Keratinocyte (primary cell): ENCODE results near the gene PEX10. TPM values are rescaled to one million over a fixed set of nuclear protein-coding genes. Genes with fewer than 3 reads are reported as not detected.

ENCODE experiments used
- DNase-seq: peaks from one replicate; pipeline ENCODE4 v3.0.0-alpha.2; 2011; ENCODE audit warnings: low read depth, missing footprints, low spot score
- FAIRE-seq: peaks from 2 replicates; lab custom pipeline; 2011; peaks lifted over from hg19 to GRCh38; lab: Jason Lieb, UNC
- H2AFZ ChIP-seq: 2 replicates; pipeline ENCODE4 v1.6.0; 2012; ENCODE audit warnings: low read length, control low read depth, inconsistent platforms; ENCODE audit not compliant: control insufficient read depth
- H3K27ac ChIP-seq: 2 replicates; pipeline ENCODE4 v1.5.1; 2011; ENCODE audit warnings: low read length; ENCODE audit not compliant: control insufficient read depth, insufficient read depth
- H3K27me3 ChIP-seq: 3 replicates; pipeline ENCODE4 v1.6.0; 2011; ENCODE audit warnings: low read length; ENCODE audit not compliant: control insufficient read depth, insufficient read depth; ENCODE audit errors: extremely low read depth
- H3K36me3 ChIP-seq, 2 experiments: 2 replicates in 1 of 2; 3 replicates in 1 of 2; pipeline ENCODE4 v1.5.1; 2011; ENCODE audit warnings: low read length in 2 of 2, mild to moderate bottlenecking in 1 of 2; ENCODE audit not compliant: control insufficient read depth in 2 of 2, insufficient read depth in 2 of 2; ENCODE audit errors: extremely low read depth in 1 of 2
- H3K4me1 ChIP-seq: 3 replicates; pipeline ENCODE4 v1.5.1; 2011; ENCODE audit warnings: low read length; ENCODE audit not compliant: control insufficient read depth, insufficient read depth; ENCODE audit errors: extremely low read depth
- H3K4me2 ChIP-seq: 3 replicates; pipeline ENCODE4 v1.6.0; 2011; ENCODE audit warnings: low read depth, low read length; ENCODE audit not compliant: control insufficient read depth, insufficient read depth; ENCODE audit errors: extremely low read depth
- H3K4me3 ChIP-seq, 3 experiments: fragments of 200-600 bp in 1 of 3; sonication (generic) in 1 of 3; 2 replicates in 2 of 3; 3 replicates in 1 of 3; pipeline ENCODE4 v1.5.1; 2011 to 2016; ENCODE audit warnings: low read length in 3 of 3, mild to moderate bottlenecking in 3 of 3, control low read depth in 2 of 3, inconsistent platforms in 1 of 3, low read depth in 1 of 3, mixed read lengths in 1 of 3, mixed run types in 1 of 3, moderate library complexity in 1 of 3; ENCODE audit not compliant: control insufficient read depth in 2 of 3, insufficient read depth in 2 of 3; ENCODE audit errors: extremely low read depth in 1 of 3
- H3K79me2 ChIP-seq: 2 replicates; pipeline ENCODE4 v1.6.0; 2012; ENCODE audit warnings: low read length; ENCODE audit not compliant: control insufficient read depth, insufficient read depth
- H3K9ac ChIP-seq: 3 replicates; pipeline ENCODE4 v1.6.0; 2011; ENCODE audit warnings: low read length; ENCODE audit not compliant: control insufficient read depth, insufficient read depth; ENCODE audit errors: extremely low read depth
- H3K9me1 ChIP-seq: 3 replicates; pipeline ENCODE4 v1.6.0; 2011; ENCODE audit warnings: low read length; ENCODE audit not compliant: control insufficient read depth, insufficient read depth; ENCODE audit errors: extremely low read depth
- H3K9me3 ChIP-seq: 2 replicates; pipeline ENCODE4 v1.5.1; 2012; ENCODE audit warnings: low read depth, low read length; ENCODE audit not compliant: control insufficient read depth
- H4K20me1 ChIP-seq: 3 replicates; pipeline ENCODE4 v1.6.0; 2011; ENCODE audit warnings: low read length; ENCODE audit not compliant: control insufficient read depth, insufficient read depth; ENCODE audit errors: extremely low read depth
- CTCF ChIP-seq, 3 experiments: IDR thresholded peaks in 1 of 3; conservative IDR thresholded peaks in 1 of 3; optimal IDR thresholded peaks in 1 of 3; 2 replicates in 2 of 3; 3 replicates in 1 of 3; pipeline versions ENCODE3 to v1.5.1; 2011; ENCODE audit warnings: low read length in 3 of 3, mild to moderate bottlenecking in 3 of 3, moderate library complexity in 2 of 3, control low read depth in 1 of 3, inconsistent platforms in 1 of 3; ENCODE audit not compliant: insufficient read depth in 2 of 3; ENCODE audit errors: extremely low read depth in 1 of 3
- EZH2 ChIP-seq: IDR thresholded peaks from one replicate; pipeline ENCODE4 v1.6.1; 2012; ENCODE audit warnings: inconsistent platforms, mild to moderate bottlenecking, low read length, moderate library complexity
- dilution Hi-C: fragments of 300-500 bp; cut with MboI; formaldehyde crosslinking; loops from one replicate; pipeline ENCODE4 v1.7.0; 2020; ENCODE audit warnings: low sequenced_read_pairs; ENCODE audit not compliant: extremely low pct_ligation_motif_present
- polyA plus RNA-seq, 5 experiments: library from polyadenylated mRNA; depleted of rRNA in 3 of 5; stranded (reverse) in 3 of 5; stranded (forward) in 1 of 5; unstranded in 1 of 5; fragments of >200 nt; gene quantifications; 1 replicate in 1 of 5; 2 replicates in 3 of 5; 3 replicates in 1 of 5; pipeline versions ENCODE4 v1.2.1 to v1.2.3, GENCODE V29; 2011 to 2012; ENCODE audit warnings: missing spikeins in 2 of 5, low read depth in 1 of 5, low replicate concordance in 1 of 5

The PEX10 gene
- polyA plus RNA-seq, 1 donor (not counting 4 experiments of a cell fraction or from before 2014, with no cell fraction given): 13.8 TPM

GRCh38 chr1:2419416-2419815 lies 7.1 kb upstream of the PEX10 start:
- TF ChIP-seq EZH2: no peak
- no peak for TF ChIP-seq CTCF (optimal IDR thresholded peaks at IDR 0.05 in 1 of 3, IDR thresholded peaks at IDR 0.05 in 1 of 3, conservative IDR thresholded peaks at IDR 0.05 in 1 of 3; ENCODE audit: extremely low read depth in 1 of 3, insufficient read depth in 2 of 3, low read length in 3 of 3)
- no peak overlapping the region for H3K9ac ChIP-seq
- H3K36me3 ChIP-seq: no peaks in the 10 kb centered on the region
- no peak for FAIRE-seq
- no peaks in the 10 kb centered on the region for H3K9me1 ChIP-seq
- dilution Hi-C loops: loop anchor here (25.0 kb wide), 1 partner anchor 993 kb away; no protein-coding TSS in a partner anchor
- DNase-seq: no peak
- no peaks in the 10 kb centered on the region for H3K27me3 ChIP-seq
- H3K27ac ChIP-seq: no peak overlapping the region
- H3K9me3 ChIP-seq: peaks cover 5% of the 10 kb centered on the region
- H3K79me2 ChIP-seq: no peaks in the 10 kb centered on the region
- no peak overlapping the region for H3K4me2 ChIP-seq
- H4K20me1 ChIP-seq: no peaks in the 10 kb centered on the region
- H2AFZ ChIP-seq: no peak overlapping the region
- peaks cover 16% of the 10 kb centered on the region for H3K4me1 ChIP-seq
- no peak overlapping the region for H3K4me3 ChIP-seq

- Histone ChIP-seq H3K27me3 (no peaks in the 10 kb centered on the region), H4K20me1 (no peaks in the 10 kb centered on the region), H3K9me3 (peaks cover 5% of the 10 kb centered on the region), H3K27ac (no peak overlapping the region), H3K4me2 (no peak overlapping the region), H3K4me1 (peaks cover 21% of the 10 kb centered on the region), H3K79me2 (no peaks in the 10 kb centered on the region), H3K9me1 (no peaks in the 10 kb centered on the region), H3K4me3 (no peak overlapping the region), H3K36me3 (no peaks in the 10 kb centered on the region), H2AFZ (no peak overlapping the region), H3K9ac (no peak overlapping the region)
- no peak for TF ChIP-seq EZH2
- no peak for TF ChIP-seq CTCF (optimal IDR thresholded peaks at IDR 0.05 in 1 of 3, IDR thresholded peaks at IDR 0.05 in 1 of 3, conservative IDR thresholded peaks at IDR 0.05 in 1 of 3; ENCODE audit: extremely low read depth in 1 of 3, insufficient read depth in 2 of 3, low read length in 3 of 3)
- DNase-seq: no peak
- dilution Hi-C loops: loop anchor here (25.0 kb wide), 1 partner anchor 993 kb away; no protein-coding TSS in a partner anchor
- no peak for FAIRE-seq
These were observed 6.5 kb upstream of the PEX10 start for GRCh38 chr1:2418791-2419320.
